Kidney epithelial cell (primary cell): ENCODE data around the gene IMPDH1. TPM values are rescaled to one million over a fixed set of nuclear protein-coding genes. Genes with fewer than 3 reads are reported as not detected.
A peak's percentile ranks its signal among the peaks of the same experiment; 100 is the strongest.

Experiments used
- DNase-seq: peaks from one replicate; pipeline ENCODE4 v3.0.0-alpha.2; 2010; ENCODE audit warnings: low read depth
- H3K27me3 ChIP-seq: 2 replicates; pipeline ENCODE4 v1.6.0; 2011; ENCODE audit warnings: low read length; ENCODE audit not compliant: control insufficient read depth, insufficient read depth
- H3K36me3 ChIP-seq: 2 replicates; pipeline ENCODE4 v1.5.1; 2011; ENCODE audit warnings: low read length; ENCODE audit not compliant: control insufficient read depth, insufficient read depth
- H3K4me3 ChIP-seq: 2 replicates; pipeline ENCODE4 v1.5.1; 2011; ENCODE audit warnings: low read depth, mild to moderate bottlenecking, control low read depth, low read length
- CTCF ChIP-seq: IDR thresholded peaks from 2 replicates; pipeline ENCODE4 v1.5.1; 2011; ENCODE audit warnings: mild to moderate bottlenecking, moderate library complexity, low read length, control low read depth, inconsistent platforms; ENCODE audit not compliant: insufficient read depth, poor library complexity, severe bottlenecking
- total RNA-seq: library from RNA; depleted of rRNA; stranded (reverse); fragments of >200 nt; gene quantifications from 2 replicates; pipeline ENCODE4 v1.2.3, GENCODE V29; 2015

Gene IMPDH1
- total RNA-seq, 1 donor from 2014 or later, result 44.0 TPM

- peaks cover 52% of the 10 kb centered on the region for H3K27me3 ChIP-seq
- no peak for TF ChIP-seq CTCF
- H3K36me3 ChIP-seq, result no peaks in the 10 kb centered on the region
Measured at GRCh38 chr7:128350708-128351295, 59.0 kb downstream of the IMPDH1 start.

GRCh38 chr7:128349466-128349825 lies 60.3 kb downstream of the IMPDH1 start:
- TF ChIP-seq CTCF, result no peak
- H3K36me3 ChIP-seq, result no peaks in the 10 kb centered on the region
- no peak for DNase-seq
- peaks cover 52% of the 10 kb centered on the region for H3K27me3 ChIP-seq
- H3K4me3 ChIP-seq, result no peak overlapping the region

More at GRCh38 chr7:128350708-128351295, 59.0 kb downstream of the IMPDH1 start:
- H3K4me3 ChIP-seq, result no peak overlapping the region
- DNase-seq, result no peak

GRCh38 chr7:128347647-128348097 lies 62.1 kb downstream of the IMPDH1 start:
- peak; percentile 83 for TF ChIP-seq CTCF
- Histone ChIP-seq H3K4me3 (no peak overlapping the region), H3K36me3 (no peaks in the 10 kb centered on the region), H3K27me3 (peaks cover 38% of the 10 kb centered on the region)
- DNase-seq, result no peak

- peaks cover 11% of the 10 kb centered on the region for H3K27me3 ChIP-seq
- H3K36me3 ChIP-seq, result no peaks in the 10 kb centered on the region
- TF ChIP-seq CTCF, result no peak
- no peak overlapping the region for H3K4me3 ChIP-seq
- no peak for DNase-seq
Measured at GRCh38 chr7:128344431-128344774, 65.4 kb downstream of the IMPDH1 start.

- DNase-seq, result no peak
Measured at GRCh38 chr7:128343554-128344430, 66.0 kb downstream of the IMPDH1 start, which contains the start of gene RBM28. TSS of gene RBM28 (minus strand) at chr7:128343908. CDS start at chr7:128343793, 115 bp downstream.

More at GRCh38 chr7:128343554-128344430, 66.0 kb downstream of the IMPDH1 start, which contains the start of gene RBM28:
- peak within 1 kb of the TSS; percentile 71 for H3K4me3 ChIP-seq
- no peak for TF ChIP-seq CTCF
- H3K27me3 ChIP-seq, result peaks cover 5% of the 10 kb centered on the region
- H3K36me3 ChIP-seq, result no peaks in the 10 kb centered on the region

Other genes starting within 250 kb of the IMPDH1 start
- gene LEP, start 168.7 kb downstream of the IMPDH1 start, total RNA-seq, result not detected in 2 replicates
- 15.8 and 25.9 TPM in 2 replicates for gene RBM28, start 66.1 kb downstream of the IMPDH1 start, total RNA-seq
- 0.07 TPM in 1 of 2 replicates, not detected in the other for gene PRRT4, start 48.3 kb downstream of the IMPDH1 start, total RNA-seq
- gene HILPDA, start 45.9 kb upstream of the IMPDH1 start, total RNA-seq, result 13.6 and 15.6 TPM in 2 replicates
- 40.0 and 47.5 TPM in 2 replicates for gene METTL2B, start 66.8 kb upstream of the IMPDH1 start, total RNA-seq